Neural progenitor cell (in vitro differentiated cells): ENCODE data around the gene NR2C2AP.

Experiments used
- CTCF ChIP-seq: fragments of 200-600 bp; sonication (generic); IDR thresholded peaks from 2 replicates; pipeline ENCODE4 v1.5.1; 2017; ENCODE audit warnings: antibody characterized with exemption, mild to moderate bottlenecking
- EZH2 ChIP-seq: fragments of 200-600 bp; sonication (generic); IDR thresholded peaks from 2 replicates; pipeline ENCODE4 v1.6.1; 2017; ENCODE audit warnings: antibody characterized with exemption, mild to moderate bottlenecking, moderate library complexity
- EZH2phosphoT487 ChIP-seq: fragments of 200-600 bp; sonication (generic); IDR thresholded peaks from 2 replicates; pipeline ENCODE4 v1.6.1; 2017; ENCODE audit warnings: antibody characterized with exemption

GRCh38 chr19:19159534-19159933 lies 43.7 kb downstream of the NR2C2AP start:
- TF ChIP-seq CTCF = no peak
- TF ChIP-seq EZH2 = no peak
- TF ChIP-seq EZH2phosphoT487 = no peak
